Fibroblast of villous mesenchyme (primary cell): Measurements from ENCODE around the gene IKZF4. TPM values are rescaled to one million over a fixed set of nuclear protein-coding genes. Genes with fewer than 3 reads are reported as not detected.
"Not testable (repeated sequence)": the region's sequence is repeated elsewhere in the genome, so short reads cannot be mapped to it uniquely, and the experiment has no call there.

Experiments used
- DNase-seq: peaks from one replicate; pipeline ENCODE4 v3.0.0-alpha.2; 2010; ENCODE audit warnings: low read depth
- H3K4me3 ChIP-seq: 2 replicates; pipeline ENCODE4 v1.5.1; 2011; ENCODE audit warnings: low read depth, mild to moderate bottlenecking, low read length
- total RNA-seq: library from RNA; depleted of rRNA; stranded (reverse); fragments of >200 nt; gene quantifications from 2 replicates; pipeline ENCODE4 v1.2.3, GENCODE V29; 2012
- TF ChIP-seq, protein P1 (sequence below): IDR thresholded peaks from 2 replicates; pipeline ENCODE4 v1.5.1; 2012; ENCODE audit warnings: low read depth, mild to moderate bottlenecking, low read length; ENCODE audit not compliant: insufficient read depth

The IKZF4 gene
- total RNA-seq, 1 donor, result 1.3 TPM

DNA sequence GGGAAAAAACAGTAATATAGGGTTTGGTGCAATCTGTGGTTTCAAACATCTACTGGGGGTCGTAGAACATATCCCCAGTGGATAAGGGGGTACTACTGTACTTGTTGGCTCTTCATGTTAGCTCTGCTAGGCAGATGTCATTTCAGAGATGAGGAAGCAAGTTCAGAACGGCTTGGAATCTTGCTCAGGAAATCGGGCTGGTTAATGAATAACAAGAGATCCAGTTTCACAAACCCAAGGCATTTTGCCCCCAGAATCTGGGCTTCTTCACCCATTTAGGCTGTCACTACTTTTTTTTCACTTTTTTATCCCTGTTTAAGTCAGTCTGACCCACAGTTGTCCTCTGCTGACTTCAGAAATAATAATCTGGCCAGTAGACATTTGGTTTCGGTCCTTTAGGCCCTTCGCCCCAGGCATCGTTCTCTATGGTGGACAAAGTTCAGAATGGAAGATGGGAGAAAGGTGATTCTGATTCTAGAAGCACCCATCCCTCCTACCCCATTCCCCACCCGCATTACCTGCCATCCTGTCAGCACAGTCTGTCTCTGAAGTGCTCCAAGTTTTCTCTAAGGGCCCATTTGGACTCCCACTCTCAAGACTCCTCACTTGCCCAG lies 19.2 kb upstream of the IKZF4 start:
- no peak overlapping the region for H3K4me3 ChIP-seq
- TF ChIP-seq, protein P1, sequence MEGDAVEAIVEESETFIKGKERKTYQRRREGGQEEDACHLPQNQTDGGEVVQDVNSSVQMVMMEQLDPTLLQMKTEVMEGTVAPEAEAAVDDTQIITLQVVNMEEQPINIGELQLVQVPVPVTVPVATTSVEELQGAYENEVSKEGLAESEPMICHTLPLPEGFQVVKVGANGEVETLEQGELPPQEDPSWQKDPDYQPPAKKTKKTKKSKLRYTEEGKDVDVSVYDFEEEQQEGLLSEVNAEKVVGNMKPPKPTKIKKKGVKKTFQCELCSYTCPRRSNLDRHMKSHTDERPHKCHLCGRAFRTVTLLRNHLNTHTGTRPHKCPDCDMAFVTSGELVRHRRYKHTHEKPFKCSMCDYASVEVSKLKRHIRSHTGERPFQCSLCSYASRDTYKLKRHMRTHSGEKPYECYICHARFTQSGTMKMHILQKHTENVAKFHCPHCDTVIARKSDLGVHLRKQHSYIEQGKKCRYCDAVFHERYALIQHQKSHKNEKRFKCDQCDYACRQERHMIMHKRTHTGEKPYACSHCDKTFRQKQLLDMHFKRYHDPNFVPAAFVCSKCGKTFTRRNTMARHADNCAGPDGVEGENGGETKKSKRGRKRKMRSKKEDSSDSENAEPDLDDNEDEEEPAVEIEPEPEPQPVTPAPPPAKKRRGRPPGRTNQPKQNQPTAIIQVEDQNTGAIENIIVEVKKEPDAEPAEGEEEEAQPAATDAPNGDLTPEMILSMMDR, result no peak
- DNase-seq, result no peak

GRCh38 chr12:56003376-56003775 lies 17.5 kb upstream of the IKZF4 start:
- not testable (repeated sequence) for H3K4me3 ChIP-seq, DNase-seq

DNA sequence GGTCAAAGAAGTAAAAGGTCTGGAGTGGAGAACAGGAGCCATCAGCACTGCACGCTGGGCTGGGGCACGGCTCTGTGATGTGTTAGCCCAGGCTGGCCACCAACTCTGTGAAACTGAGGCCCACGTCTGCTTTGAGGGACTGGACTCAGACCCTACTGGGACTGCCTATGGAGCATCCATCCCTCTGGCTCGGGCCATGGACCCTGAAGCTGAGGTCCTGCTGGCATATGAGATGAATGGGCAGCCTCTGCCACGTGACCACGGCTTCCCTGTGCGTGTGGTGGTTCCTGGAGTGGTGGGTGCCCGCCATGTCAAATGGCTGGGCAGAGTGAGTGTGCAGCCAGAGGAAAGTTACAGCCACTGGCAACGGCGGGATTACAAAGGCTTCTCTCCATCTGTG lies 16.6 kb upstream of the IKZF4 start:
- TF ChIP-seq, protein P1, result no peak
- no peak overlapping the region for H3K4me3 ChIP-seq
- DNase-seq, result no peak

GRCh38 chr12:56007564-56008559 lies 13.0 kb upstream of the IKZF4 start:
- DNase-seq, result peak; percentile 16
- TF ChIP-seq, protein P1, result no peak
- peak overlapping the region; percentile 72 for H3K4me3 ChIP-seq

DNA sequence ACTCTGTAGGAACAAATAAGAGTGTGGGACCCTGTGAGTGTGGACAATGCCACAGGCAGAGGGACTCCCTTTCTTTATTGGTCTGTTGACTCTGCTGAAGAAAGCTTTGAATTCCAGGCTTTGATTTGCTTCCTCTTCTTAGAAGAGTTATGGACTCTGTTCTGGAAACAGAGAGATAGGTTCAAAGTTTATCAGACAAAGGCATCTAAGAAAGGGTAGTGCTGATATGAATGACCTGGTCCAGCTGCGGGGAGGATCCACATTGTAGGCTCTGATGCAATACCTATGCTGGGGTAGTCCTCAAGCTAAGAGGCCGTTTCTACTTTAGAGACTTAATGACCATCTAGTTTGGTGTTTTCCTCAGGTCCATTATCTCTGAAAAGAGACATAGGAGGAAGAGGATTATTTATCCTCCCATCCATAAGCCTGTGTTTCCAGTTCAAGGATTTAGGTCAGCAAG lies 10.7 kb upstream of the IKZF4 start:
- TF ChIP-seq, protein P1, result no peak
- DNase-seq, result peak; percentile 25
- H3K4me3 ChIP-seq, result no peak overlapping the region

DNA sequence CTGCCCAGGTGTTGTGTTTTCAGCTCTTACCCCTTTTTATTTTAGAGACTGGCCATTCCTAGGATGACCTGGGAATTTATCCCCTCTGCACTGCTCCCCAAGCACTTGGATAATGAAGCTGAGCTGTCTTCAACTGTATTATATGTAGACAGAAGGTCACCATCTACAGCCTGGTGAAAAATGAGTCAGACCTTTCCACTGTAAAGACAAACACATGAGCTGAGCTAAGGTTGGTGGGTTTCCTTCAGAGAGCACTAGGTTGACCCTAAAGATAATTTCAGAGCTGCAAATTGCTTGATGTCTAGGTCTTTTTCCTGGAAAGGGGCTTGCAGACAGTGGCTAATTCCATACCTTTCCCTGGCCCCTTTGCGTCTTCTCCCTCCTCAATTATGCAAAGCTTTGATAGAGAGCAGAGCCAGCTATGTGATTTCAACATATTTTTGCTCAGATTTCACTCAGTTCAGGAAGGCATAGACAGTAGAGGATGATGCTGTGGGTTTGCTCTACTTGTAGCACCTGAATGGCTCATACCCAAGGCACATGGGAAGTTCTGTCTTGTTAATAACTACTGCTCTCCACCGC lies 9.2 kb upstream of the IKZF4 start:
- H3K4me3 ChIP-seq, result no peak overlapping the region
- TF ChIP-seq, protein P1, result no peak
- DNase-seq, result no peak

- DNase-seq, result no peak
- H3K4me3 ChIP-seq, result no peak overlapping the region
- TF ChIP-seq, protein P1, result no peak
Observed at GRCh38 chr12:56013482-56013881, 7.4 kb upstream of the IKZF4 start.
